Measurements from ENCODE around the gene GABRA5.

Gene GABRA5

DNA sequence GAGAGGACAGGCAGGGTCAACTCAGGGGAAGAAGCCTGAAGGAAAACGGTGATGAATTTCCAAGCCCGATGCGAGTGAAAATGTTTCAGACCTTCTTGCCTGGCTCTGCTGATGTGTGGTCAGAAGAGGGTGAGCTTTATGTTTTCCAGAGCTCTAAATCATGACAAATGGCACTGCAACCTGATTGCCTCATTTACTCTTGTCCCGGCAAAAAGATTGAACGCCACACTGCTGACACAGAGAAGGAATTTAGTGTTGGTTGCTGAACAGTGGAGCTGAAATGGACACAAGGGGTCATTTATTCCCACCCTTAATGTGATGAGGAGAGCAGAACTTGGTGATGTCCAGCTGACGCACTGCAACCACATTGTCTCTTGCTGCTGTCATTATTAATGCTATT lies 68.0 kb downstream of the GABRA5 start:
- DNase-seq (ENCODE audit: low read depth), result no peak
- H3K4me3 ChIP-seq (ENCODE audit: control insufficient read depth, low read depth, low read length), result no peak overlapping the region
- no peak for TF ChIP-seq CTCF (conservative IDR thresholded peaks at IDR 0.05; ENCODE audit: control insufficient read depth, insufficient read depth, low read depth, low read length)

DNA sequence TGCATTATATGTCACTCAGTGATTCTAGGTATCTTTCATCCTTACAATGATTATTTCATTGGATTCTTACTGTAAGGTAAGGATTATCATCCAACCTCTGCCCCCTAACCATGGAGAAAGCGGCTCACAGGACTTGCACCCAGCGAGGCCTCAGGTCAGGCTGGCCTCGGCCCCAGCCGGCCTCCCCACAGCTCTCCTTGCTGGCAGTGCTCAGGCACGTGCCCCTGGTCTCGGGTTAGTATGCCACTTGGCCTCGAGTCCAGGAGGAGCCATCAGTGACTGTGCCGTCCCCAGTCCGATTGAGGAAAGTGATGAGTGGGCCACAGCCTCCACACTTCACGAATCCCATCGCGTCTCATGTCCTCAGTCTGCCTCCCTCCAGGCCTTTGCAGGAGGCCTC lies 68.5 kb downstream of the GABRA5 start:
- DNase-seq (ENCODE audit: low read depth), result no peak
- H3K4me3 ChIP-seq (ENCODE audit: control insufficient read depth, low read depth, low read length), result no peak overlapping the region
- no peak for TF ChIP-seq CTCF (conservative IDR thresholded peaks at IDR 0.05; ENCODE audit: control insufficient read depth, insufficient read depth, low read depth, low read length)

GRCh38 chr15:26936502-26936901 lies 69.6 kb downstream of the GABRA5 start:
- H3K4me3 ChIP-seq (ENCODE audit: control insufficient read depth, low read depth, low read length), result no peak overlapping the region
- no peak for DNase-seq (ENCODE audit: low read depth)
- no peak for TF ChIP-seq CTCF (conservative IDR thresholded peaks at IDR 0.05; ENCODE audit: control insufficient read depth, insufficient read depth, low read depth, low read length)

DNA sequence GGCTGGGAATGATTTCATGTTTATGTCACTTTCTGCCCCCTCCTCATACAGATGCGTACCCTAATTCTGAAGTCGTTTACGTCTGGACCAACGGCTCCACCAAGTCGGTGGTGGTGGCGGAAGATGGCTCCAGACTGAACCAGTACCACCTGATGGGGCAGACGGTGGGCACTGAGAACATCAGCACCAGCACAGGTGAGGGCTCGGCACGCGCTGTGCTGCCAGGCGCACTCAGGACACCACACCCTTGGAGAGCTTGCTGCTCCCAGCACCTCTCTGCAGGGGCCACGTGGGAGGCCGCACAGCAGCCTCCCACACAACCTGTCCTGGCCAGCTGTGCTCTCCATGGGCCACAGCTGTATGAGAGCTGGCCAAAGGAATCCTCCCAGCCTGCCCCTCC lies 70.3 kb downstream of the GABRA5 start:
- H3K4me3 ChIP-seq (ENCODE audit: control insufficient read depth, low read depth, low read length), result no peak overlapping the region
- TF ChIP-seq CTCF (conservative IDR thresholded peaks at IDR 0.05; ENCODE audit: control insufficient read depth, insufficient read depth, low read depth, low read length), result no peak
- DNase-seq (ENCODE audit: low read depth), result no peak

- no peak overlapping the region for H3K4me3 ChIP-seq (ENCODE audit: control insufficient read depth, low read depth, low read length)
- TF ChIP-seq CTCF (conservative IDR thresholded peaks at IDR 0.05; ENCODE audit: control insufficient read depth, insufficient read depth, low read depth, low read length), result no peak
- DNase-seq (ENCODE audit: low read depth), result no peak
Measured at GRCh38 chr15:26939398-26939797, 72.5 kb downstream of the GABRA5 start.

GRCh38 chr15:26941489-26941888 lies 74.6 kb downstream of the GABRA5 start:
- DNase-seq (ENCODE audit: low read depth), result no peak
- no peak for TF ChIP-seq CTCF (conservative IDR thresholded peaks at IDR 0.05; ENCODE audit: control insufficient read depth, insufficient read depth, low read depth, low read length)
- no peak overlapping the region for H3K4me3 ChIP-seq (ENCODE audit: control insufficient read depth, low read depth, low read length)

DNA sequence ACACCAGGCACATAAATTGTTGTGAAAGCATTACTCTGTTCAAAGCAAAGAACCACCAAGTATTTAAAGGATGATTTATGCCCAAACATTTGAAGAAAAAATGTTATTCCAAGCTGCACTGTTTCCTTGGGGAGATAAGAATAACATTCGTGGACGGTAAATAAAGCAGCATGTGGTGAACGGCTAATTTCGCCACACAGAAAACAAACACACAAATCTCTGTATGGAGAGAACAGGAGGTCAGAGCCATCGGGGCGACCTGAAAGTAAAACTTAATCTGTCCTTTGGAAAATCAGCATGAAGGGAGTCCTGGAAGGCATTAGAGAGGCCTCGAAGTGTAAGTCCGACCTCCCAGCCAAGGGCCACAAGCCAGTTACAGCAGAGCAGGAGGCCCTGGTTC lies 77.0 kb downstream of the GABRA5 start:
- DNase-seq (ENCODE audit: low read depth), result no peak
- no peak overlapping the region for H3K4me3 ChIP-seq (ENCODE audit: control insufficient read depth, low read depth, low read length)
- TF ChIP-seq CTCF (conservative IDR thresholded peaks at IDR 0.05; ENCODE audit: control insufficient read depth, insufficient read depth, low read depth, low read length), result no peak

Measured in fibroblast of mammary gland (primary cell).